DMS53 (cell line): ENCODE results near the gene ABCB4.

Source experiments
- DNase-seq: peaks from one replicate; lab custom pipeline; 2025; lab: John Stamatoyannopoulos, UW

The ABCB4 gene

DNA sequence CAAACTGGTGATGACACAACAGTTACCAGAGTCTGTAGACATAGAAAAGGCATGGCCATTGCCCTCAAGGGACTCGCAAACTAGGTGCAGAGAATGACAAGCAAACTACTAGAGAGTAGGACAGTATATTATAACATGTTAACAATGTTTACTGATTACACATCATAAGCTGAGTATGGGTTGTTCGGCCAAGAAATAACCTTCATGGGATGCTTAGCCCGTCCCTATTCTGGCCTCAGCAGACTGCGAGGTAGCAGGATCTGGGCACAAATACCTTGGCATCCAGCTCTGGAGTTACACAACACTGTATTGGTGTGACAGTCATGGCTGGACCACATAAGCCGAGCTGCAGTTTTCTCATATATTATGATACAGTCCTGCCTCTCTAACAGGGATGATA, 51.4 kb downstream of the ABCB4 start:
- DNase-seq = no peak

DNA sequence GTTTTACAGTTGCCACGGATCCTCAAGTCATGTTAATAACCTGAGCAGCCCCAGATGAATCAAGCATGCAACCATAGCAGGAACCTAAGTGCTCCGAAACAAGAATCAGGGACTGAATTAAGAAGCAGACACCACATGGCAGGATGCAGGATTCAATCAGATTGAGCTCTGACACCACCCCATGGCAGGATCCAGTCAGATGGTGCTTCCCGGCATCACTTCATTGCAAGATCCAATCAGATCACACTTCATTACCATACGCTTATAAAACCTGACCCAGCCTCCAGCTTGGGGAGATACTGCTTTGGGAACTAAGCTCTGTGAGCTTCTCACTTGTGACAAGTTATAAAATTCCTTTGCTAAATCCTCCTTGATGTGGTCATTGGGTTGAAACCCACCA, 55.3 kb downstream of the ABCB4 start:
- no peak for DNase-seq

DNA sequence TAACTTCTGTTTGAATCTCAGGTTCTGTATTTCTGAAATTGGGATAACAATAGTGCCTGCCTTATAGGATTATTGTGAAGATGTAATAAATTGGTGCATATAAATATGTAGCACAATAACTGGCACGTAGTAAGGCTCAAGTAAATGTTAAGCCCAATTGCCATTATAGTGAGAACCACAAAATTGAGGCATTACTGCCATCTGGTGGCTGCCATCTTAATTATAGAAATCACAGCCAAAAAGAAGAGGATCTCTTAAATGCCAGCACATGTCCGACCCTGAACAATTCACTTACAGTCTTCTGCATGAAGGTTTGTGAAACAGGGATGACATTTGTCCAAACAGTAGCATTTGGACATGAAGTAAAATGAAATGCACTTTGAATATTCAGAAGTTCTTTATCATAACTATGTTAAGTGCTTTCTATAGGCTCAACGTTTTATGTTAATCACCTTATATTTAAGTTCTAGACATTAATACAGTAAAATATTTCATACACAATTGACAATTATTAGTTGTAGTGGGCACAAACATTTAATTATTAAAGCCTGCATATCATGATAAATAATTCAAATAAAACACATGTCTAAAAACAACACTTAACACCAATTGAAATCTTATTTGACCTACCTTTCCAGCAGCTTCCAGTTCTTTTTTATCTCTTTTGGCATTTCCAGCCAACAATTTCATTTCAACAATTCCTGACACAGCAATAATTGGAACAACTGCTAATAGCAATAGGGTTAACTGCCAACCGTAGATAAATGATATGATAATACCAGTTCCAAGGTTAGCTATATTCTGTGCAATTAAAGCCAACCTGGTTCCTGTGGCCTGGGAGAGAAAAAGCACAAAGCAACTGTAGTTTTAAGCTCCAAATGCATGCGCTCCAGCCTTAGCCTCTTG, 58.5 kb downstream of the ABCB4 start:
- DNase-seq = peak; percentile 80

DNA sequence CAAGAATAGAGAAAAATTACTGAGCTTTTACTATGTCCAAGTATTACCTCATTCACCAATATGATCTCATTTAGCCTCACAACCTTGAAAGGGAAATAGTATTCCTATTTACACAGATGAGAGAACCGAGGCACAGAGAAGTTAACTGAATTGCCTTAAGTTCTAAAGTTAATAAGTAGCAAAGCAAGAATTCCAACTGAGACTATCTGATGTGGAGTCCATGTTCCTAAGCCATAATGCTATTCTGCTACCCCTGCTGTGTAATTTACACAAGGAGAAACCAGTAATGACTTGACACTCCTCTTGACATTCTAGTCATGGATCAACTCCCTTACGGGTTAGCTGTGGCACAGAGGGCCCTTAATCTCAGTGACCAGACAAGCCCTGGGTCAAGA, 60.7 kb downstream of the ABCB4 start:
- peak; percentile 31 for DNase-seq

DNA sequence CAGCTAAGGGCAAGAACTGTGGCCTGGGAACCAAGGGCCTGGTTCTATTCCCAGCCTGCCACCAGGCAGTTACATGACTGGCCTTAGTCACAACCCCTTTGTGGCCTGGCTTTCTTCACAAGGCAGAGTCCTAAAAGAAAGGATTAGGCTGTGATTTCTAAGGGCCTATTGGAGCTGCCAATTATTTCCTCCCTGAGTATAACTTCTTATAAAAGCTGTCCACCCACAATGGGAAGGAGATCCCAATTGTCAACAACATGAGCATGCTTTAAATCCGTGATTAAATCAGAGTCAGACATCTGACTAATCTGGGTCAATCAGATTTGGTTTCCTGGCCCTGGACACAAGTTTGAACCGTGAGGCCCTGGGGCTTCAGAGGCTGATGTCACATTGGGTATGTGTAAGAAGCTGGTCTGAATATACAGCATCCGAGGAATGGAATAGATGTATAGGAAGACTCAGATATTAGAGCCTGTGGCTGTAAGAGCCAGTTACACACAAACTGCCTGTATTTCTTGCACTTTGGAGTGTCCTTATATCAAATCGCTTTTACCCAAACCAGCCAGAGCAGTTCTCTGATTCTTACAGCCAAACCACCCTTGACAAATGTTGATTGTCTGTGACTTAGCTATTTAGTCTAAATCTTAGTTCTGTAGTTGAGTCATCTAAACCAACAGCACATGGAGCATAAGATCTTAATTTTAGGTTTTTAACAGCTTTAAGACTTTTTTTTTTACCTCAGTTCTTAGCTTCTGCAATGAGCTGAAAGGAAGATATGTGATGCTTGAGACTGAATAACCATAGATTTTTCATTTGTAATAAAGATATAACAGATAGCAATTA, 61.3 kb downstream of the ABCB4 start:
- DNase-seq = no peak

DNA sequence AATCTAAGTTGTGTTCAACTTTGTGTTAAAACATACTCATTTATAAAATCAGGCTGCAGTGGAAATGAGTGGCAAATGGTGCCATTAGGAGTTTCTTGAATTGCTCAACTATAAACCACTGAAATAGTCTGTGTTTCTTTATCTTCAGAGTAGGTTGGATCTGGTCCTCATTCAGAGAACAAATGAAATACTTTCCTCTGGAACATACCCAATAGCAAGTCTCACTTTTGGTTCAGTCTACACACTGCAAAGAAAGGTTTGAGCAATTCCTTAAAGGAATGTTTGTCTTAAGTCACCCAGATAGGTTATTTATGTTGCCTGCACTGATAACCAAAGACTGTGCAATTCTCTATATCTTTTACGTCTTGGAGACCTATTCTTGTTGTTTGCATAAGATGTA, 62.5 kb downstream of the ABCB4 start:
- DNase-seq = no peak

DNA sequence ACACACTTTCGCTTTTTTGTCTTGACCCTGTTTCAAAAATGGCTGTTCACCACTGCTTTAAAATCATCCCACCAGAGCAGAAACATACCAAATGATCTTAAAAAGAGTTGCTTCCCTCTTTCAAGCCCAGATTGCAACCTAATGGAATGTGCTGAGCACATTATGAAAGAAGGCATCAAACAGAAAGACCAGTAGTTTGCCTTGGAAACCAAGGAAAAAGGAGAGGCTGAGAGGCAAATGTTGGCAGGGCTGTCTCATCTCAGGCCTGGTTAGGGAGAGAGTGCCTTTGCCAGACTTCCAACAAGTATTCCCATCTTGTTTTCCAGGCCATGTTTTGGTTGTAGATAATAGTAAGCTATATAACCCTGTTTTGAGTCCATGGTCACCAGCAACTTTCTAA, 64.3 kb downstream of the ABCB4 start:
- DNase-seq = no peak

DNA sequence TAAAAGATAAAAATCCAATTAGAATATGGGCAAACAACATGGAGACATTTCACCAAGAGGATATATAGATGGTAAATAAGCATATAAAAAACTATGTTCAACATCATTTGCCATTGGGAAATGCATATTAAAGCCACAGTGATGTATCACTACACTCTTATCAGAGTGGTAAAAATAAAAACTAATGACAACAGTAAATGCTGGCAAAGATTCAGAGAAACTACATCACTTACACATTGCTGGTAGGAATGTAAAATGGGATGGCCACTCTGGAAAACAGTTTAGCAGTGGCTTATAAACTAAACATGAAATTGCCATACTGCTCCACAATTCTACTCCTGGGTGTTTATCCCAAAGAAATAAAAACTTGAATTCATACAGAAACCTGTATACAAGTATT, 70.8 kb downstream of the ABCB4 start:
- DNase-seq = no peak

DNA sequence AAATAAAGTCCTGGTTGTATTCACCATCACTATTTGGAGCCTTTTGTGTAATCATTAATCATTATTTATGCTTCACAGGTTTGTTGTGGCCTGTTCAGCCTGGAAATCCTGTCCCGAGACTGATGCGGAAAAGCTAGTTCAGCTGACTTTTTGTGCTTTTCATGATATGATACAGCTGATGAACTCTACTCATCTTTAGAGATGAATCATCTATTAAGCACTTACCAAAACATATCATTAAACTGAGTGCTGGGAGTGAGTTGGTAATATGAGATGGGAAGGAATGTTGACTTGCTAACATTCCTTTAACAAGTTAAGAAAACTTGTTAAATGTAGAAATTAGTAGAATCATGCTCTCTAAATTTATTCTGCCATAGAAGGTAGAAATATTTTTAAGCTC, 77.0 kb downstream of the ABCB4 start:
- DNase-seq = peak; percentile 10

DNA sequence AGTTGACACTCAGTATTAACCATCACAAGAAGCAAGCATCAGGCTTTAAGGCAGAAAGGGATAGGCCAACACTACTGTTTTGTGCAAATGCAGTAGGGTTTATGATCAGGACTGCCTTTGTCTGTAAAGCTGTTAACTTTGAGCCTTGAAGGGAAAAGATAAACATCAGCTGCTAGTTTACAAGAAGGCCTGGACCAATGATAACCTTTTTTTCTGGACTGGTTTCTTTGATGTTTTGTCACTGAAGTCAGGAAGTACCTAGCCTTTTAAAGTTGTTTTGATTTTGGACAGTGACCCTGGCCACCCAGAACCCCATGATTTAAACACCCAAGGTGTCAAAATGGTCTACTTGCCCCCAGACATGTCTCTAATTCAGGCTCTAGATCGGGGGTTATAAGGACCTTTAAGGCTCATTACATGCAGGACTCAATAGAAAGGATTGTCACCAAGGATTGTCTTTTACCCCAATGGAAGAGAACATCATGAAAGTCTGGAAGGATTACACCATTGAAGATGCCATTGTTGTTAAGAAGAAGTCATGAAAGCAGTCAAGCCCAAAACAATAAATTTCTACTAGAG, 79.9 kb downstream of the ABCB4 start:
- DNase-seq = no peak

DNA sequence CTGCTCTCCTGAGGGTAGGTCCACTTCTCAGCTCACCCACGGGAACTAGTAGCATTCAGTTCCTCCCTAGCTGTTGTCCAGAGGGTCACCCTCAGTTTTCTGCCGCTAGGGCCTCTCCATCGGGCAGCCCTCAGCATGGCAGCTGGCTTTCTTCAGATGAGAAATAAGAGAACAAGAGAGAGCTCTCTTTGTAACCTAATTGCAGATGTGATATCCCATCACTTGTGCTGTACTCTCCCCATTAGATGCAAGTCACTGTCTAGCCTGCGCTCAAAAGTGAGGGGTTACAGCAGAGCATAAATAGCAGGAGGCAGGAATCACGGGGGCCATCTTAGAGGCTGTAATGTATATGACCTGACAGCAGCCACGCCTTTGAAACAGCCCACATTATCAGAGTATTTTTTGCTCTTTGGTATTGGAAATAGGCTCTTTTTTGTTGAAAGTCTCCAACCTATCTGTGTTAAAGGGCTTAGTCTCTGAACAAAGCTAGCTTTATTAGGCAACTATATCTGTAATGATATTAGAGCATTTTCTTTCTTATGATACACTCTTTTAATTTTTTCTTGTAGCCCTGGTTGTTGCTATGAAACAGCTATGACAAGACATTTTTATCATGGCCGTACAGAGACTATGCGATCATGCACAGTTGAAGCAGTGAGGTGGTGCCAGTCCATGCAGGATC, 84.3 kb downstream of the ABCB4 start:
- DNase-seq = no peak

DNA sequence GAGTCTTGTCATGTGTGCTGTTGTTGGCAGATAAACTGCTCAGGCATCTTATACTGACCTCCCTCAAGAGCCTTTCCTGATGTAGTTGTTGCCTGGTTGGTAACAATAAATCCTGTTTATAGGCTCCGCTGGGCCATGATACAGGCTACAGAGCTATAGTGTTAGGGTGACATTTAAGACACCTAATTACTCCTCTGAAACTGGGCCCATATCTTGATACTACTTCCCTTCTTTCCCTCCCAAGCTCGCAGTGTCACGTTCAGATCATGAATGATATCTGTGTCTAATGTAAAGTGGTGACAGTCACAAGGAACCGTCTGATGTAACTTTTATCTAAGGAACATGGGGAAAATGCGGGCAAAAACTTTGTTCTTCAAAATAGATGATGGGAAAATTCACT, 94.6 kb downstream of the ABCB4 start:
- DNase-seq = no peak

DNA sequence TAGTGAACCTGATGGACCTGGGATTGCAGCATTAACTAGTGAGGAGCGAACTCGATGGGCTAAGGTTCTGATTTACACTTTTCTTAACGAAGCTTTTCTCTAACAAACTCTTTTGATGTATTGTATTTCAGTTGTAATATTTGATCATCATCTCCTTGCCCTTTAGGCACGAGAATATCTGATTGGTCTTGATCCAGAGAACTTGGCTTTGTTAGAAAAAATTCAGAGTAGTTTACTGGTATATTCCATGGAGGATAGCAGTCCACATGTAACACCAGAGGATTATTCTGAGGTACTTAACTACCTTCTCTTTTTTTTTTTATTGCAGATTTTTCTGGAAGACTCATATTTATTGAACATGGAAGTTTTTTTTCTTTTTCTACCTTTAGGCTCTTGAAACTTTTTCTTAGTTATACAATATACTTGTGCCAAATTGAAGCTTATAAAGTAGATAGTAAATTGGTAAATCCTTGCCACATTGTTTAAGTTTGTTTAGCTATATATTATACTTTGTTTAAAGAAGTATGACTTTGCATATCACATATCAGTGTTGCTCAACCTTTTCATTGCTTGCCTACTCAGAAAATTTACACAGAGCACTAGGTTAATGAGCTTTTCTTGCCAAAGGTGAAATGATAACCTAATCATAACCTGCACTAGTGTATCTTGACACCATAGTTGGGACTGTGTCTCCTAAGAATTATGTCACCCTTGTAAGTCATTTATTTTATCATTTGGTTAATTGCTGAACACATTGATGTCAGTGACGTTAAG, 99.6 kb downstream of the ABCB4 start:
- DNase-seq = no peak

DNA sequence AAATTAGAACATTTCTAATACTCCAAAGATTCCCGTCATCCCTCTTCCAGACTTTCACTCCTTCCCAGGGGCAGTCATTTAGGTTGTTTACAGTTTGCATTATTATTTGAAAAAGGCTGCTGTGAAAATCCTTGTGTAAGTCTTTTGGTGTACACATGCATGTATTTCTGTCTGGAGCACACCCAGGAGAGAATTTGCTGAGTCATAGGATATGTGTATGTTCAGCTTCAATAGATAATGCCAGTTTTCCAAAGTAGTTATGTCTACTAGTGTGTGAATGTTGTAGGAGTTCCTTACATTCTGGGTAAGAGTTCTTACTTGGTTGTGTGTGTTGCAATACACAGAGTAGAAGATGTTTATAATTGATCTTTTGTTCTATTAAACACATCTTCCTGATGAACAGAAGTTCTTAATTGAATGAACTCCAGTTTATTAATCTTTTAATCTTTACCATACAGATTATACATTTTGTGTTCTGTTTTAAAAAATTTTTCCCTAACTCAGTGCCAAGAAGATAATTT, 104.8 kb downstream of the ABCB4 start:
- peak; percentile 58 for DNase-seq

DNA sequence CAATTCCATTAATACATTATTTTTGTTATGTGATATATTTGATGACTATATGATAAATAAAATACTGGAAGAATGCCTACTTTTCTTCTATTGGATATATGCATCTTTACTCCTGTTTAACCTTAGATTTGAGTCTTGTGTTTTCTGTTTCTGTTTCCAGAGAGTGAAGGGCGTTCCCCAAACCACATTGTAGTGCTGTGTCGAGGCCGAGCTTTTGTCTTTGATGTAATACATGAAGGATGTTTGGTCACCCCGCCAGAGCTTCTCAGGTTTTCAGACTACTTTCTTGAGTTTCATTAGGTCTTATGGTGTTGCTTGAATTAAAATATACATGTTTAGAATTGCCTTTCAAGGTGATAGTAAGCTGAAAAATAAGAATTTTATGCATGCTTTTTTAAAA, 106.3 kb downstream of the ABCB4 start:
- DNase-seq = no peak

DNA sequence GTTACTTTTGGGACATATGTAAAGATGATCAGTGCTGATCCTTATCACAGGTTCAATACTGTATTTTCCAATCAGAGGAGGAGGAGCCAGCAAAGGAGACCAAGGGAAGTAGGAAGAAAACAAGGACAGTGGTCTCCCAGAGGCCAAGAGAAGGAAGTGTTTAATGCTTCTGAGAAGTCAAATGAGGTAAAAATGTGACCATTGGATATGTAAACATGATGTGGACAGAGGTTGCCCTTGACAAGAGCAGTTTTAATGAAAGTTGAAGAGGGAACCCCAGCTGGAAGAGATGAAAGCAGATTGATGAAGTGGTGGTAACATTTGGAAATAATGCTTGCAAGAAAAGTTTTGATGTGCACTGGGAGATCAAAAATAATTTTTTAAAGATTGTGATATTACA, 111.2 kb downstream of the ABCB4 start:
- DNase-seq = no peak

DNA sequence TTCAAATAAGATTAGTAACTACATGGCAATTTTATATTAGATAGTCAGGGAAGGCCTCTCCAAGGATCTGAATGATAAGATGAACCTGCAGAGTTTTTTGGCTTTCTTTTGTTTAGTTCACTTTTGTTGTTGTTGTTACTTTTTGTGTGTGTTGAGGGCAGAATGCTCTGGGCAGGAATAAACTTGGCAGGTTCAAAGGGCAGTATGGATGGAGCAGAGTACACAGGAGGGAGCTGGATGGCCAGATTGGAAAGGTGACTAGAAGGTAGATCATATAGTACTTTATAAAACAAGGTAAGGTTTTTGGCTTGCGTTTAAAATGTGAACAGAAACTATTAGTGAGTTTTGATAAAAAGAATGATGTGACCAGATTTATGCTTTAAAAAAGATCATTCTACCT, 112.1 kb downstream of the ABCB4 start:
- no peak for DNase-seq

DNA sequence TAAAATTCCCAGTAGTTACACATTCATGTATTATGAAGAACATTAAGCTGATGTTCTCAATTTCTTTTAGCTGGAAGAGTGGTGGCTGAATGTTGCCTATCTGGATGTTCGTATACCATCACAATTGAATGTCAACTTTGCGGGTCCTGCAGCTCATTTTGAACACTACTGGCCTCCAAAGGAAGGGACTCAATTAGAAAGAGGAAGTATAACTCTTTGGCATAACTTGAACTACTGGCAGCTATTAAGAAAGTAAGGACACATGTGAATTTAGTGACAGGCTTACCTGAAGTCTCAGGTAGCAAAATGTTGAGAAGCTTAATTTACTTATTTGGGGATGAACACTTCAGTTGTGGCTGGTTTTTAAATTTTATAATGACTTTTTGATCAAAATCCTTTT, 114.2 kb downstream of the ABCB4 start:
- no peak for DNase-seq

DNA sequence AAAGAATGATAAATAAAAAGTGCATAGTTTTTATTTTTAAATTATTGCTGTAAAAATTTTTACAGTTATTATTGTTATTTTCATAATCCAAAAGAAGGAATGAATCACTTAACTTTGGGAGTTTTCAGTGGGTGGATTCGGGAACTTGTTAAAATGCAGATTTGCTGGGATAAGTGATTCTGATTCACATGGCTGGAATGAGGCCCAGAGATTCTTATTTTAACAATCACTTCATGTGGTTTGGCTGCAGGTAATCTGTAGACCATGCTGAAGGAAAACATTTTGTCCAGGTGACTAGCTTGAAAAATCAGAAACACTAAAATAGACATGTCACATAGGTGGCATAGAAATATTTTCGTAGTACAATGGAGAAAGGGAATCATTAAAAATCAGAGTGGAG, 116.1 kb downstream of the ABCB4 start:
- no peak for DNase-seq

DNA sequence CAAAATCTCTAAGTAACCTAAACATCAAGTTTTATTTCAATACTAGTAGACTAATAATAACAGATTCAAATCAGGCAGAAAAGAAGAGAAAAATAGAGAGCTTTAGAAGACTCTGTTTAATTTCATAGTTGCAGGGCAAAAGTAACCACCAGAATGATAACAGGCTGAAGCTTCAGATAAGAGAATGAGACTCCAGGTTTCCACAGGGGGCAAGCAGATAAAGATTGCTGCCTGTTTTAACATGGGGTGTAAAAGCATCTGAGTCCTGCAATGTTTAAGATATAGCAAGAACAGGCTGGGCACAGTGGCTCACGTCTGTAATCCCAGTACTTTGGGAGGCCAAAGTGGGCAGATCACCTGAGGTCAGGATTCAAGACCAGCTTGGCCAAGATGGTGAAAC, 119.0 kb downstream of the ABCB4 start:
- no peak for DNase-seq

DNA sequence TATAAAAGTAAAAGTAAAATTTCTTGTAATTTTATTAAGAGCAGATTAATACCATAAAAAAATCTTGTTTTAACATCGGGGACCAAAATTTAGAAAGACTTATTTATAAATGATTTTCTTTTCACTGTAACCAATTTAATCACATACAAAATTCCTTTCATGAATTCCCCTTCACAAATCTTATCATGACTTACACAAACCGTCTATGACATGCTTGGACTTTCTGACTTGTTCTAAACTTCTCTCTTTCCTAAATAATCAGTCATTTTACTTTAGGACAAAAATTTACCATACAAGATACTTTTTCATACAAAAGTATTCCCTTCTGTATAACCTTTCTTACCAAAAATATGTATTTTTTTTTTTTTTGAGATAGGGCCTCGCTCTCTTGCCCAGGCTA, 120.7 kb downstream of the ABCB4 start:
- DNase-seq = peak; percentile 55
